ENCODE measurements around the gene FBXO46.
"Not testable (repeated sequence)": the region's sequence is repeated elsewhere in the genome, so short reads cannot be mapped to it uniquely, and the experiment has no call there.

The FBXO46 gene

DNA sequence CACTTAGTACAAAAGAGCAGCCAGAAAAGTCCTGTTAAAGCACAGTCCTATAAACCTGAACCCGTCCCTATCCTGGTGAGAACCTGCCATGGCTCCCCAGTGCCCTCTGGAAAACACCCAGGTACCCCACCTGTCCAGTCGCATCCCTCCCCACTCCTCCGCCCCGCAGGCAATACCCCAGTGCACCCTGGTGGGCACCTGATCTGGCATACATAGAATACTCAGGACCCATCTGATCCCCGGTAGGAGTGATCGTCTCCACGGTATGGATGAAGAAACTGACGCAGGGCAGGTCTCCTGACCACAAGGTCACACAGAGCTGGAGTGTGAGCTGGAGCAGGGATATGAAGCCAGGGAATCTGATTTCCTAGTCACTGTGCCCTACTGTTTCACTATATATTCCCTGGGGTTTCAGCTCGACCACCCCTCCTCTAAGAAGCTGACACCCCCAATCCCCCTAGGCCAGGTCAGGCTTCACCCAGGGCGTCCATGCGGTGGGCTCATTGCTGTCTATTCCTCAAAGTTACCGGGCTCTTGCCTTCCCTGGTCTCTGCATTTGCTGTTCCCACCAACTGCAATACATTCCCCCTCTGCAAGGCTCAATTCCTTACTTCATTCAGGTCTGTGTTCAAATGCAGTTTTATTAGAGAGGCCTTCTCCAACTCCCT lies 12.6 kb downstream of the FBXO46 start:
- DNase-seq, result no peak

DNA sequence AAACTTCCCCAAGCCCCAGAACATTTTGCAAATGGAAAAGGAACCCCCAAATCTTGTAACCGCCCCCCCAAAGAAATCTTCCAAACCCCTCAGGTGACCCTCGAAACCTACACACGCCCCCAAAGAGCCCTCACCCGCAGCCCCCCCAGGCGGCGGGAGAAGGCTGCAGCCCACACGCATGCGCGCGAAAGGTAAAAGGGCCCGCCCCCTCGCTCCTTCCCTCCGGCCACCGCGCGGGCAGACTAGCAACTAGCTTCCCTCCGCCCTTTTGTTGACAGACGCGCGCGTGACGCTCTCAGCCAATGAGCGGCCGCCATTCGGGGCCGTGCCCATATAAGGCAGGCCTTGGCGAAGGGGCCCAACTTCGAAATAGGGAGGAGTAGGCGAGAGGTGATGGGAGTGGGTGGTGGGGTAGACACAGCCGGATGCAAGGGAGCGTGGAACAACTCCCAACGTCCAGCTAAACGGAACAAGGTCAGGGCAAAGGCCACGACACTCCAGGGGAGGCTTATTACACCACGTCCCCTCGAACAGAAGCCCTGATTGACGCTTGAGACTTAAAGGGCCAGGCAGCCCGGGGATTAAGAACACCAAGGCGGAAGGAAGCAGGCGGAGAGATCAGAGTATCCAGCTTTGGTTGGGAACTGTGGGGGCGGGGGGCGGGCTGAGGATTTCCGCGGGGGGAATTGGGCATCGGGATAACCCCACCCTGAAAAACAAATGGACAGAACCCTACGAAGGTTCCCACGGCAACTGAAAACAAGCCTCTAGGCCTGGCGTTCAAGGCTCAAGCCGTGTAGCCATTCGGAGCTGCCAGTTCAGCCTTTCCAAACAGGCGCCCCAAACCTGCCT lies 13.3 kb downstream of the FBXO46 start:
- peak; percentile 99 for DNase-seq

DNA sequence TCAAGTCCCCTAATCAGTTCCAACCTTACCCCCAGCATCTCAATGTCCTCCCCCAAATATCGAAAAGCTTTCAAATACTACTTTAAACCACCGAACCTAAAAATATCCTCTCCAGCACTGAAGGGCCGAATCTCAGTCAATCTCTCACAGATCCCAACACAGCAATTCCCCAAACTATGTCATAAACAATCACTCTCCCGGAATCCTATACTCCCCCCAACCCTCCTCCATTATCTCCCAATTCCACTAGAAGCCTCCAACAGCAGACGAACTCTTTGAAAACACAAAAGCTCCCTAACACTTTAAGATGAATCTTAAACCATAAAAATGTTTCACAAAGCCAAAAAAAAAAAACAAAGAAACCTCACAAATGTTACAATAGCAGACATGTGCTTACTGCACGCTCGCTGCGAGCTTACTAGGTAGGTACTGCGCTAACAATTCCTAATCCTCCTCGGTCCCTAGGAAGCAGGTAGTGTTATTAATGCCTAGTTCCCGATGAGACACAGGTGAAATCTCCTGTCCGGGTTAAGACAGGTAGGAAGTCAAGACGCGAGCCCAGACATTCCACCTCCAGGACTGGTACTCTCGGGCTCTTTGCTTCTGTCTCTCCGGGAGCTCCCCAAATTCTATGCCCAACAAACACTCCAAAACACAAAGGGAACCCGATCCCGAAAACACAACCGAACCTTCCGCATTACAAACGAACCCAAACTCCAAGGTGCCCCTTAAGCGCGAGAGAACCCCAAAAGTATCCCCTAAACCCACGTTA lies 14.2 kb downstream of the FBXO46 start:
- DNase-seq, result peak; percentile 20

DNA sequence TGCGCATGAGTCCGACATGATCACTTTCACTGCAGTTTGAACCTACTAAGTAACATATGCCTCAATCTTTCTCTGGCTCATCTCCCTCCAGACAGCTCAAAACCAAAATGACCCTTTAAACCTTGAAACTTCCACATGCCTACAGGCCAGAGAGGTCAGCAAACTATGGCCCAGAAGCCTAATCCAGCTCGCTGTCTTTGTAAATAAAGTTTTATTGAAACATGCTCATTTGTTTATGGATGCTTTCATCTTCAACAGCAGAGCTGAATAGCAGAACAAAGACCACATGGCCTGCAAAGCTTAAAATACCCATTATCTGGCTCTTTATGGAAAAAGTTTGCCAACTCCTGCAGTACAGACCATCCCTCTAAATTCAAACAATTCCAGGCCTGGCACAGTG lies 15.6 kb downstream of the FBXO46 start:
- no peak for DNase-seq

DNA sequence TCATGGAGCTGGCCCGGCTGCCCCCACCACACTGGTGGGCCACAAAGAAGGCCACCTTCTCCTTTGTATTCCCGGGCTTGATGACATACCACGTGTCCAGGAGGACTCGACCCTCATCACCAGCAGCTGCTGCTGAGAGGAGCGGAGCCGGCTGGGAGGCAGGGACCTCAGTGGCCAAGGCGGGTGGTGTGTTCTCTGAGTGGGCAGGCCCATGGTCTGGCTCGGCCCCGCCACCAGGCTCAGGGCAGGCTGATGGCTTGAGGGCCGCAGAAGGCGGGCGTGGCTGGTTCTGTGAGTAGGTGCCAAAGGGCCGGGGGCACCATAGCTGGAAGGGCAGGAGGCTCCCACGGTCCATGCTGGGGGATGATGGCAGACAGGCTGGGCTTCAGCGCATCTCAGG lies 17.6 kb downstream of the FBXO46 start:
- no peak for DNase-seq

DNA sequence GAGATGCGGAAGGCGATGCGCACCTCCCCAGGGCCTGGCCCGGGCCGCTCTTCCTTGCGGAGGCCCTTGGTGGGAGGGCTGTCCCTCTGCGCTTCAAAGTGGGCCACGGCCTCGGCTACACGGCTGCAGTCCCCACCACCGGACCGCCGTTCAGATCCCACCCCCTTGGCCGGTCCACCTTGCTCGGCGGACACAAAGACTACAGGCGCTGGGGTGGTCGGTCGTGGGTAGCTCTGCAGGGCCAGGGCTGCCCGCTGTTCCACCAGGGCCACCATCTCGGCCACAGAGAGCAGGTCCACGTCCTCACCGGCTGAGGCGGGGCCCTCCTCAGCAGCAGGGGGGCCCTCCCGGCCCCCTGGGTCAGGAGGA lies 18.0 kb downstream of the FBXO46 start:
- DNase-seq, result no peak

DNA sequence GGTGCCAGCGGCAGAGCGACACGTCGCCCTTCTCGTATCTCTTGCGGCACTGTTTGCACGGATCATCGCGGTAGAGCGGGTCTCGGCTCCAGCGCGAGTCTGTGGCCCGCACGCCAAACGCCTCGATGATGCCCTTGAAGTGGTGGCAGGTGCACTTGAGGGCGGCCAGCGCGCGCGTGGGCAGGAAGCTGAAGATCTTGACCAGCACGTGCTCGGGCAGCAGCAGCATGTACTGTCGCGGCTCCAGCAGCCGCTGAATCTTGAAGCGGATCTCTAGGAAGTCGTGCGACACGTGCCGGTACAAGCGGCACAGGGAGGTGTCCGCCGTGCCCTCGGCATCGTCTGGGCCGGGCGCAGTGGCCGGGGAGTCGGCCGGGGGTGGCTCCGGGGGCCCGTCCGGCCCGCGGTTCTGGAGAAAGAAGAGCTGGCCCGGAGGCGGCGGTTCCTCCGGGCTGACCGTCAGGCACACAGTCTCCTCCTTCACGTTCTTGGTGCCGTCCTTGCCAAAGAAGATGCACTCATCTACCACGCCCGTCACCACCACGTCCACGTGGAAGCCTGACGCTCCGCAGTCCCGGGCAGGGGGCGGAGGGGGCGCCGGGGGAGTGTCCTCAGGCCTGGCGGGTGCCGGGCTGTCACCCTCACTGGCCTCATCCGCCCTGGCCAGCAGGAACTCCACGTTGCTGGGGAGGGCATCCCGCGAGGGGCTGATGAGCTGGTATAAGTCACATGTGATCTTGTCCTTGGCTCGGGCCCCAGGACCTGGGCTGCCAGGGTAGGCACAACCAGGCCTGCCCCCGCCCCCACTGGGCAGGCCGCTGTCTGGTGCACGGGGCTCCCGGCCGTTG lies 18.6 kb downstream of the FBXO46 start:
- no peak for DNase-seq

DNA sequence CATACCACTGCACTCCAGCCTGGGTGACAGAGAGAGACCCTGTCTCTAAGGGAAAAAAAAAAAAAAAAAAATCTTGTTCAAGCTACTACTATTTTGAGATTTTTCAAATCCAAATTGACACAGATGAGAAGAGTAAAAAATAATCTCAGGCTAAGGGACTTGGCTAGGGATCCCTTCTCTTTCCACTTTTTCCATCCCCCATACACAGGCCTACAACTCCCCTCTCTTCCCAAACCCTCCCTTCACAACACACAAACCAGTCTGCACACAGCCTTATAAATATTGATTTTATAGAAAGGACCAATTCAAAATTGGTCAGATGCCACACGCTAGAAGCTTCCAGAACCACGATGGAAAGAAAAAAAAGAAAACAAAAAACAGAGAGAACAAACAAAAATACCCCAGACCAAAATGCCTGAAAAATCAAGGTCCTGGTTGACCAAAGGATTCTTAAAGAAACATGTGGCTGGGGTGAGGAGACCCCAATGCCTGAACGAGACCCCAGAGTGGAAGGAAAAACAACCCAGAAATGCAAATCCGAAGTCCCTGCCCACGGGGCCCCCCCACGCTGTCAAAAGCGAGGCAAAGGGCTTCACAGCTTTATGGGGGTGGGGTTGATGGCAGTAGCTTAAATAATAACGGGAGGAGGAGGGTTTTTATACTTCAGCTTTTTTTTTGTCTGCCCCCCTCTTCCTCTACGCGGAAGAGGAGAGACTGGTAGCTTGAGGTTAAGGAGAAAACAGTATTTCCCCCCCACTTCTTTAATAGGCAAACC lies 20.2 kb downstream of the FBXO46 start:
- no peak for DNase-seq

DNA sequence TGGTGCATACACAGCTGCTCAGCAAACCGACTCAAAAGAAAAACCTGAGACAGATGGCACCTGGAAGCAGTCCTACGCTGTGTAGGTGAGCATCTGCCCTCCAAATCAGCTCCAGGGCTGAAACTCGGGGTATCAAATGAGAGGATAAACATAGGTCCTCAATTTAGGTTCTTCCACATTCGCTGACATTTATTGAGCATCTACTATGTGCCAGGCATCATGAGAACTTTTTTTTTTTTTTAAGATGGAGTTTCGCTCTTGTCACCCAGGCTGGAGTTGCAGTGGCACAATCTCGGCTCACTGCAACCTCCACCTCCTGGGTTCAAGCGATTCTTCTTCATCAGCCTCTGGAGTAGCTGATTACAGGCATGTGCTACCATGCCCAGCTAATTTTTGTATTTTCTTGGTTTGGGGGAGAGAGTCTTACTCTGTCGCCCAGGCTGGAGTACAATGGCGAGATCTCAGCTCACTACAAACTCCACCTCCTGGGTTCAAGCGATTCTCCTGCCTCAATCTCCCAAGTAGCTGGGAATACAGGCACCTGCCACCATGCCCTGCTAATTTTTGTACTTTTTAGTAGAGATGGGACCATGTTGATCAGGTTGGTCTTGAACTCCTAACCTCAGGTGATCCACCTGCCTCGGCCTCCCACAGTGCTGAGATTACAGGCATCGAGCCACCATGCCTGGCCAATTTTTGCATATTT lies 24.8 kb downstream of the FBXO46 start:
- no peak for DNase-seq

DNA sequence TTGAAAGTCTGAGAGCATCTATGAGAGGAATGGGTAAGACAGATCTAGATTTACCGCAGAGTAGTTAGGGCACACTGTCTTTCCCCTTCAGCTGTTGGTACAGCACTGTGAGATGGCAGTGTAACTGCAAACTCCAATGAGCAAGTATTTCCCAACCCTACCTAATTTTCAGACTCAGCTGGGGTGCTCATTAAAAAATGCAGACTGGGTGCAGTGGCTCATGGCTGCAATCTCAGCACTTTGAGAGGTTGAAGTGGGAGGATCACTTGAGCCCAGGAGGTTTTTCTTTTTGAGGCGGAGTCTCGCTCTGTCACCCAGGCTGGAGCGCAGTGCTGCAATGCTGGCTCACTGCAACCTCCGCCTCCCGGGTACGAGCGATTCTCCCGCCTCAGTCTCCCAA lies 25.6 kb downstream of the FBXO46 start:
- DNase-seq, result no peak

DNA sequence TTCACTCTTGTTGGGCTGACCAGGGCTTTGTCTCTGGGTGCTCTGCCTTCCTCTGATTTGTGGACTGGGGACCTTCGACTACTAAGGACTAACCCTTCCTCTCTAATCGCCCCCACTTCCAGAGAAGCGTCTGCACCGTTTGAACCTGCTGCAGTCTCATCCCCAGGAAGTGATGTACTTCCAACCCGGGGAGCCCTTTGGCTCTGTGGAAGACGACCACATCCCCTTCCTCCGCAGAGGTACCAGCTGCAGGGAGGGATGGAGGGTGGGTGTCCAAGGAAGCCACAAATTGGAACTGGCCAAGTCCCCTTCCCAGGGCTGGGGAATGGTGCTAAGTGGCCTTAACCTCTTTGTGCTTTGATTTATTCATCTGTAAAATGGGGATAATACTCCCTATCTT lies 29.0 kb downstream of the FBXO46 start:
- DNase-seq, result no peak

DNA sequence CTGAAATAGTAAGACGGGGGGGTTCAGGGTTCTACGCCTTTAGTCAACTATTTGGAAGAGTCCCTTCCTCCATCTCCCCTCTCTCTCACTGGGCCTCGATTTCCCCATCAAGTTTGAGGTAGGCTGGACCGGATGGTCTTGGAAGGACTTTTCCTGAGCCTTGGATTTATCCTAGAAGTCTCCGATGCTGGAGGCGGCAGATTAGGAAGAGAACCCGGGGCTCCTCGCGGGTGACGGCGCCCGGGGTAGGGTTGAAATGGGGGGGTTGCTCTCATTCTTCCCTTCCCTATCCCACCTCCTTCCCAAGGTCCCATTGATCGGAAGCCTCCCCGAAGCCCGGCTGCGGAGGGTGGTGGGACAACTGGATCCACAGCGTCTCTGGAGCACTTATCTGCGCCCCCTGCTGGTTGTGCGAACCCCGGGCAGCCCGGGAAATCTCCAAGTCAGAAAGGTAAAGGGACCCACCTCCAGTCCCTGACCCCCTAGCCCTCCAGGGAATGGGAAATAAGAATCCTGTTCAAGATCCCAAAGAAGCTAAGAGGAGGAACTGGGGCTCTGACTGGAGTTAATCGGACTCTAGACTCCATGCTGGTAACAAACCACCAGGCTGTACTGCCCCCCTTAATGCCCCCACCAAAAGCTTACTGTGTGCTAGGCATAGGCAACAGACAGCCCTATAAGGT lies 37.4 kb downstream of the FBXO46 start:
- DNase-seq, result peak; percentile 16

DNA sequence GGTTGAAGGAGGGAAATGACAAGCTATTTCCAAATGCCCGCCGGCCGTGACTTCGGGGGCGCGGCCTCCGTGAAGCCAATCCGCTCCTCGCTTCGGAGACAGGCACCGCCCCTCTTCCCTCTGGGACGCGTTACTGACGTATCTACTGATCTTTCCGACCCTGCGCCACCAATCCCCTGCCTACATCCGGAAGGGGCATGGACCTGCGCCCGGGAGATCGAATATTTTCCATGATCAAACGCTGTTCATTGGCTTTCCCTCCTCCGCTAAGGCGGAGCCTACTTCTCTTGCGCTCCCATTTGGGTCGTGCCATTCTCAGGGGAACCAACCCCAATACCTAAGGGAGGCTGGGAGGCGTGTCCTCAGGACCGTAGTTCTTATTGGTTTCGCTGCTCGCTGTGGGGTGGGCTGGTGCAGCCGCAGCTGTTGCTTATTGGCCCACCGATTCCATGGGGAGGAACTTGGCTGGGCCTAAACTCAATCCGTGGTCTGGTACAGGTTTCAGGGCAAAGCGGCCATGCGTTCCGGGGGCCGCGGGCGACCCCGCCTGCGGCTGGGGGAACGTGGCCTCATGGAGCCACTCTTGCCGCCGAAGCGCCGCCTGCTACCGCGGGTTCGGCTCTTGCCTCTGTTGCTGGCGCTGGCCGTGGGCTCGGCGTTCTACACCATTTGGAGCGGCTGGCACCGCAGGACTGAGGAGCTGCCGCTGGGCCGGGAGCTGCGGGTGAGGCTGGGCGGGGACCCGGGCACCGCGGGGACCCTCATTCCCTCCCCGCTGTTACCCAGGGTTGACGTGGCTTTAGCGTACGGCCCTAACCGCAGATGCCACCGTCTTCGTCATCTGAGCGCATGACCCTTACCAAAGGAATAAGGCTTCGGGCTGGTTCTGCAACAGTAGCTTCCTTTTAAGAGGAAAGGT lies 38.2 kb downstream of the FBXO46 start, which contains the start of gene QPCTL:
Gene QPCTL, plus strand, starts transcription at position 480 of the 919 bp plus-strand sequence. Its CDS starts 38 bp downstream, at position 518.
- peak; percentile 100 for DNase-seq

DNA sequence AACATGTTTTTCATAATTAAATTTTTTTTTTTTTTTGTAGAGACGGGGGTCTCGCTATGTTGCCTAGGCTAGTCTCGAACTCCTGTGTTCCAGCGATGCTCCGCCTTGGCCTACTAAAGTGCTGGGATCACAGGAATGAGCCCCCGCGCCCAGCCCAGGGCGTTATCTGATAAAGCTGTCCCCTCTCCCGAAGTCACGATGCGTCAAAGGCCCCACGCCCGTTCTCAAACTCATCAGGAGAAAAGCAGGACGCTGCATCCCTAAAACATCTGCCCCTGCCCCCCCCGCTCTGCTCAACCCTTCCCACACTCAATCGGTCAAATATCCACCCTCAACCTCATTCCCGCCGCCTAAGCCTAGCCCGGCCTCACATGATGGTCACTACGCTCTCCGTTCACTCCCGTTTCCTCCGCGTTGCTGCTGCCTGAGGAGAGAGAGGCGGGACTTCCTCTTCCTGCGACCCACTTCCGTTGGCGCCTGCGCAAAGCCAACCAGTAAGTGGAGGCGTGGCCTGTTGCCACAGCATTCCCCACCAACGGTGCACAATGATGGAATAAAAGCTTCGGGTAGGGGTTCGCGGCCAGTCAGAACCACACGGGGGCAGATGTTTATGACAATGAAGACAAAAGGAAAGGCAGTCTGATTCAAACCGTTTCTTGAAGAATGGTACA lies 39.0 kb downstream of the FBXO46 start, which contains the start of gene SNRPD2:
Gene SNRPD2, minus strand, starts transcription at position 438 of the 671 bp plus-strand sequence. Its CDS starts 65 bp downstream, at position 373.
- DNase-seq, result peak; percentile 93

DNA sequence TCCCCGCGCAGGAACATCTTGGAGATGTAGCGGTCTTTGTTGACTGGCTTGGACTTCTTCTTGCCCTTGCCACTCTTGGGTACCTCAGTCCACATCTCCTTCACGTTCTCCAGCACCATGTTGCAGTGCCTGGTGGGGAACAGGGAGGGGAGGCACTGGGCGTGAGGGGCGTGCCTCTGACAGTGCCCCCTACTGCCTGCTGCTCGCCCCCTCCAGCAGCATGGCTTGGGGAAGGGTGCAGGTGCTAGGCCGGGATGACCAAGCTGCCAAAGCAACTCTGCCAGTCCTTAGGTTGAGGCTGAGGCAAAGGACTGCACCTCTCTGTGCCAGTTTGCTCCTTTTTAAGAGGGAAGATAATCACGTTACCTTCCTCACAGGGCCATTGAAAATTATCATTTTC lies 43.1 kb downstream of the FBXO46 start:
- no peak for DNase-seq

DNA sequence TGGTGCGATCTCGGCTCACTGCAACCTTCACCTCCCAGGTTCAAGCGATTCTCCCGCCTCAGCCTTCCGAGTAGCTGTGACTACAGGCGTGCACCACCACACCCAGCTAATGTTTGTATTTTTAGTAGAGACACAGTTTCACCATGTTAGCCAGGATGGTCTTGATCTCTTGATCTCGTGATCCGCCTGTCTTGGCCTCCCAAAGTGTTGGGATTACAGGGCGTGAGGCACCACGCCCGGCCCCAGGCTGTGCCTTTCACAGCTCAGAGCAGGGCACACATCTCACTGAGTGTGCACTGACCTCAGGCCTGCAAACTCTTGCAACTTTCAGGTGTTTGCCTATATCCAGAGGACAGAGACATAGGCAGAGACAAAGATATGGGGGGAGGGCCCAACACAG lies 45.7 kb downstream of the FBXO46 start:
- not testable (repeated sequence) for DNase-seq

DNA sequence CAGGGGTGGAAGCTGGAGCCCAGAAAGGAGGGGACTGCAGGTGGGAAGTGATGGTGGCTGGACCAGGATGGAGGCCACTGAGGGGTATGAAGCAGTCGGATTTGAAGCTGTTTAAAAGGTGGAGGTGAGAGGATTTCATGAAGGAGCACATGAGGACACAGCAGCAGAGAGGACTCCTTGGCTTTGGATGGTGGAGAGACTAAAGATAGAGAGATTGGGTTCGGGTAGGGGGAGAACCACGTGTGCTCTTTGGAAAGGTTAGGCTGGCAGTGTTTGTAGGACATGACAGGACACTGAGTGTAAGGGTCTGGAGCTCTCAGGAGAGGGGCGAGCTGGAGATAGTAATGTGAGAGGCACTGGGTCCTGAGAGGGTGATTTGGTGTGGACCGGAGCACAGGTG lies 47.8 kb downstream of the FBXO46 start:
- no peak for DNase-seq

DNA sequence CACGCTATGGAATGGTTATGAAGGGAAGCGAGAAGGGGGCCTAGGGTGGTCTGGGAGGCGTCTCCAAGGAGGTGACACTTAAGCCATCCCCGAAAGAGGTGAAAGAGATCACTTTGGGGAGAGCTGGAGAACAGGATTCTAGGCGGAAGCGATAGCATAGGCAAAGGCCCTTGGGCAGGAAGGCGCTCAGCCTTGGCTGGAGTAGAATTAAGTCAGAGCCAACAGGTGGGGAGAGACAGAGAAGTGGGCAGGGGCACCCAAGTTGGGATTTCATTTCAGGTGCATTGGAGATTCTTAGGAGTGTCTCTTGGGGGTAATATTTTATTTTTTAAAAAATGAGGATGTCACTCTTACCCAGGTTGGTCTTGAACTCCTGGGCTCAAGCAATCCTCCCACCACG lies 48.6 kb downstream of the FBXO46 start:
- no peak for DNase-seq
